Stomach smooth muscle (tissue), 2 donors: ENCODE data around the gene ITSN2.
"Not testable (repeated sequence)": the region's sequence is repeated elsewhere in the genome, so short reads cannot be mapped to it uniquely, and the experiment has no call there.

Experiments used
- H3K27ac ChIP-seq: one replicate; pipeline ENCODE4 v1.7.0; 2013; ENCODE audit warnings: mild to moderate bottlenecking, low read length, inconsistent platforms
- H3K27me3 ChIP-seq, 2 donors: one replicate each; pipeline ENCODE4 v1.7.0; 2013; ENCODE audit warnings: low read length in 2 of 2; ENCODE audit not compliant: insufficient read depth in 2 of 2, control insufficient read depth in 1 of 2
- H3K36me3 ChIP-seq, 2 donors: one replicate each; pipeline ENCODE4 v1.7.0; 2013; ENCODE audit warnings: low read length in 2 of 2; ENCODE audit not compliant: control insufficient read depth in 2 of 2, insufficient read depth in 2 of 2
- H3K4me1 ChIP-seq: one replicate; pipeline ENCODE4 v1.7.0; 2013; ENCODE audit warnings: low read length; ENCODE audit not compliant: control insufficient read depth, insufficient read depth
- H3K4me3 ChIP-seq, 2 donors: one replicate each; pipeline ENCODE4 v1.7.0; 2013; ENCODE audit warnings: low read length in 2 of 2
- H3K9ac ChIP-seq, 2 donors: one replicate each; pipeline ENCODE4 v1.7.0; 2013; ENCODE audit warnings: low read length in 2 of 2, mild to moderate bottlenecking in 1 of 2
- H3K9me3 ChIP-seq, 2 donors: one replicate each; pipeline ENCODE4 v1.7.0; 2013; ENCODE audit warnings: low read length in 2 of 2; ENCODE audit not compliant: control insufficient read depth in 2 of 2
- donor health status: healthy.
- donor health status: Pancreatic carcinoma.

ITSN2 gene

DNA sequence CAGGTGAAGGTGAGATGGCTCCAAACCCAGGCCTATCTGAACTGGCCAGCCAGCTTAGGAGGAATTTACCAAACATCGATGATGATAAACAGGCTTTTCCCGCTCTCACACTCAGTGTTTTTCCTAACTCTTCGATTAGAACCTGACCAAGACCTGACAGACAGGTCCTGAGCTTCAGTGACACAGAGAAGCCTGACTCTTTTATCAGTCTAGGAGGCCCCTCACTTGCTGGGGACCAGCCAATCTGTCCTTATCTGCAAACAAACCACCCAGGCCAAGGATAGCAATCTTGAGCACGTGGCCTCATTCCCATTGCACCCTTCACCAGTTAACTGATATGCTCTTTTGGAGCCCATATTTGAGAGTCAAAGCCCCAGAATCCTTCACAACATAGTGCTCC, 1.9 kb upstream of the ITSN2 start:
- Histone ChIP-seq H3K4me1 (peaks cover 14% of the 10 kb centered on the region), H3K36me3 (no peaks in the 10 kb centered on the region), H3K9ac (no peak overlapping the region), H3K27me3 (no peaks in the 10 kb centered on the region), H3K9me3 (no peaks in the 10 kb centered on the region), H3K27ac (no peak overlapping the region), H3K4me3 (no peak overlapping the region)

DNA sequence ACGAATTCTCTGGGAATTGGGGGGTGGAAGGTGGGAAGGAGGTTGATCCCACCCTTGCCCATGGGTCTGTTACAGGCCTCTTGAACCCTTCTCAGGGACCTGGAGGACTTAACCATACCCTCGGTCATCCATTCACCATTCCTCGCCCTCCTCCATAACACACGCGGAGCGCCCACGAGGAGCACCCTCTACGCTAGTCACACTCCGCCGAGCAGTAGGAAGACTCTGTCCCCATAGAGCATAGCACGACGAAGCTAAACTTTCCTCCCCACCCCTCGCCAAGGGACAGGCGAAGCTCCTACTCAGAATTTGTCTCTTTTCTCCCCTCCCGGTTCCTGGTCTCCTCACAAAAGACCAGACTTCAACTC, 611 bp upstream of the ITSN2 start:
- Histone ChIP-seq H3K4me3 (peak overlapping the region; percentile 84 to 88), H3K27me3 (no peaks in the 10 kb centered on the region), H3K27ac (peak overlapping the region; percentile 78), H3K4me1 (peaks cover 14% of the 10 kb centered on the region), H3K9me3 (no peaks in the 10 kb centered on the region), H3K9ac (peak overlapping the region; percentile 83 to 85), H3K36me3 (no peaks in the 10 kb centered on the region)

DNA sequence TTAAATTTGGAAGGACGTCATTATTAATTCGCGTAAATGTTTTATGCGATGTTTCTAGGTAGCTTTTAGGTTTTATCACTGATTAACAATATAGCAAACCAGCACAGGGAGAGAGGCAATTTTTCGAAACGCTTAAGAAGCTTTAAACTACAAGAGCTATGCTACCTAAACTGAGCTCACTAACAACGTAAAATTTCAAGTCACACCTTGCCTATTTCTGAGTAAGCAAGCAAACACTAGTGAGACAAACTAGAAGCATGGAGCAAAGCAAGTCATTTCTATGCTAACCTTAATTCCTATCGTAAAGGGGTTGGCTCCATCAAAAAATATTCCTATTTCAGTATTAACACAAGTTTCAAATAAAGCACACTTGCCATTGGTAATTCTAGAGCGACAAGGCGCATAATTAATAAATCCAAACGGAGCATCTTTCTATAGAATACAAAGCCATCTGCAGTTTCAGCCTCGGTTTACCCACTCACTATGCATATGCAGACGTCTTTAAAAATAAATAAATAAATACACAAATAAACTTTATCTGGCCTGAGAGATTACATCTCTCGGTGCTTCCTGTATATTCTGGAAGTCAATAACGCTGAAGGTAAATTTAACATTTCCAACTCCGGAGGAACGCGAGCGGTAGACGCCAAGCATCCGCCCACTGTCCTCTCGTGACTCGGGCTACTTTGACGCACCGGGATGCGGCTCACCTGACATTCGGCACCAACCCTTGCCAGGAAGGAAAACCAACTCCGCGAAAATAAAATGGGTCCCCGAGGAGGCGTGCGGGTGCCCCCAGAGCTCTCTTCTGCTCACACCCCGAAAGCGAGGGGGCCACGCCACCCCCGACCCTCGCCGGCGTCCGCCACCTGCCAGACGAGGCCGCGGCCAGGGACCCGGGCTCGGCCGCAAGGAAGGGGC, 947 bp downstream of the ITSN2 start:
- Histone ChIP-seq H3K4me3 (peak overlapping the region; percentile 84 to 88), H3K27ac (peak overlapping the region; percentile 78), H3K4me1 (peaks cover 8% of the 10 kb centered on the region), H3K9me3 (no peaks in the 10 kb centered on the region), H3K27me3 (no peaks in the 10 kb centered on the region), H3K9ac (peak overlapping the region; percentile 83 to 85), H3K36me3 (no peaks in the 10 kb centered on the region)

DNA sequence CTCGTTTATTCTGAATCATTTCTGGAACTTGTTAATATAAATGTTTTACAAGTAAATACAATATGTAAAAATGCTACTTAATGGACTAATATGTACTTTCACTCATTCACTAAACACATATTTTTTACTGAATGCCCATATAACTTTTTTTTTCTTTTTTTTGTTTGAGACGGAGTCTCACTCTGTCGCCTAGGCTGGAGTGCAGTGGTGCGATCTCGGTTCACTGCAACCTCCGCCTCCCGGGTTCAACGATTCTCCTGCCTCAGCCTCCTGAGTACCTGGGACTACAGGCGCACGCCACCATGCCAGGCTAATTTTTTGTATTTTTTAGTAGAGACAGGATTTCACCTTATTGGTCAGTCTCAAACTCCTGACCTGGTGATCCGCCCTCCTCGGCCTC, 2.6 kb downstream of the ITSN2 start:
- not testable (repeated sequence) for H3K4me3 ChIP-seq, H3K27me3 ChIP-seq, H3K27ac ChIP-seq, H3K4me1 ChIP-seq, H3K36me3 ChIP-seq, H3K9ac ChIP-seq, H3K9me3 ChIP-seq

DNA sequence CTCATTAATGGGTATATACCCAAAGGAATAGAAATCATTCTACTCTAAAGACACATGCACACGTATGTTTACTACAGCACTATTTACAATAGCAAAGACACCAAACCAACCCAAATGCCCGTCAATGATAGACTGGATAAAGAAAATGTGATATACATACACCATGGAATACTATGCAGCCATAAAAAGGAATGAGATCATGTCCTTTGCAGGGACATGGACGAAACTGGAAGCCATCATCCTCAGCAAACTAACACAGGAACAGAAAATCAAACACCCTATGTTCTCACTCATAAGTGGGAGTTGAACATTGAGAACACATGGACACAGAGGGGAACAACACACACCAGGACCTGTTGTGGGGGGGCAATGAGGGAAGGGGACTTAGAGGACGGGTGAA, 3.2 kb downstream of the ITSN2 start:
- H3K27me3 ChIP-seq, H3K9ac ChIP-seq, H3K4me1 ChIP-seq, H3K36me3 ChIP-seq, H3K27ac ChIP-seq, H3K4me3 ChIP-seq, H3K9me3 ChIP-seq: not testable (repeated sequence)

GRCh38 chr2:24354957-24355356, 5.4 kb downstream of the ITSN2 start:
- Histone ChIP-seq H3K27ac (no peak overlapping the region), H3K36me3 (no peaks in the 10 kb centered on the region), H3K4me1 (peaks cover 4% of the 10 kb centered on the region), H3K4me3 (no peak overlapping the region), H3K9ac (no peak overlapping the region), H3K9me3 (no peaks in the 10 kb centered on the region), H3K27me3 (no peaks in the 10 kb centered on the region)

- Histone ChIP-seq H3K4me1 (peaks cover 4% of the 10 kb centered on the region), H3K9me3 (no peaks in the 10 kb centered on the region), H3K27me3 (no peaks in the 10 kb centered on the region), H3K4me3 (no peak overlapping the region), H3K9ac (no peak overlapping the region), H3K27ac (no peak overlapping the region), H3K36me3 (no peaks in the 10 kb centered on the region)
Measured at GRCh38 chr2:24354395-24354794, 5.9 kb downstream of the ITSN2 start.

- H3K27ac ChIP-seq: no peak overlapping the region
- H3K36me3 ChIP-seq: no peaks in the 10 kb centered on the region
- H3K9me3 ChIP-seq: no peaks in the 10 kb centered on the region
- no peak overlapping the region for H3K4me3 ChIP-seq
- H3K27me3 ChIP-seq: no peaks in the 10 kb centered on the region
- H3K4me1 ChIP-seq: peaks cover 4% of the 10 kb centered on the region
- H3K9ac ChIP-seq: no peak overlapping the region
Measured at GRCh38 chr2:24353973-24354372, 6.4 kb downstream of the ITSN2 start.

GRCh38 chr2:24353364-24353763, 7.0 kb downstream of the ITSN2 start:
- peaks cover 4% of the 10 kb centered on the region for H3K4me1 ChIP-seq
- H3K36me3 ChIP-seq: no peaks in the 10 kb centered on the region
- H3K9ac ChIP-seq: no peak overlapping the region
- no peak overlapping the region for H3K4me3 ChIP-seq
- no peaks in the 10 kb centered on the region for H3K9me3 ChIP-seq
- H3K27me3 ChIP-seq: no peaks in the 10 kb centered on the region
- no peak overlapping the region for H3K27ac ChIP-seq

- no peaks in the 10 kb centered on the region for H3K36me3 ChIP-seq
- H3K9ac ChIP-seq: no peak overlapping the region
- peaks cover 4% of the 10 kb centered on the region for H3K4me1 ChIP-seq
- H3K4me3 ChIP-seq: no peak overlapping the region
- H3K27ac ChIP-seq: no peak overlapping the region
- H3K9me3 ChIP-seq: no peaks in the 10 kb centered on the region
- no peaks in the 10 kb centered on the region for H3K27me3 ChIP-seq
Measured at GRCh38 chr2:24352664-24353063, 7.7 kb downstream of the ITSN2 start.

- peaks cover 4% of the 10 kb centered on the region for H3K4me1 ChIP-seq
- H3K27me3 ChIP-seq: no peaks in the 10 kb centered on the region
- no peak overlapping the region for H3K4me3 ChIP-seq
- H3K9me3 ChIP-seq: no peaks in the 10 kb centered on the region
- no peak overlapping the region for H3K27ac ChIP-seq
- no peak overlapping the region for H3K9ac ChIP-seq
- no peaks in the 10 kb centered on the region for H3K36me3 ChIP-seq
Measured at GRCh38 chr2:24351981-24352380, 8.4 kb downstream of the ITSN2 start.
